ENCODE data around the gene SLC16A13. TPM values are rescaled to one million over a fixed set of nuclear protein-coding genes. Genes with fewer than 3 reads are reported as not detected.

SLC16A13 gene
- total RNA-seq, 1 donor from 2014 or later = 10.1 TPM

GRCh38 chr17:7068268-7068667 is 32.5 kb downstream of the SLC16A13 start:
- Histone ChIP-seq H3K27ac (no peak overlapping the region), H3K4me3 (no peak overlapping the region), H3K4me1 (no peaks in the 10 kb centered on the region), H3K9me3 (no peaks in the 10 kb centered on the region), H3K27me3 (peaks cover 10% of the 10 kb centered on the region), H3K36me3 (no peaks in the 10 kb centered on the region)
- DNase-seq (no peak), ATAC-seq (no peak)
- TF ChIP-seq CTCF (IDR thresholded peaks at IDR 0.05) = no peak
- intact Hi-C loops (cut with DNase I) = no loop called here

GRCh38 chr17:7070712-7071111 is 34.9 kb downstream of the SLC16A13 start:
- H3K9me3 ChIP-seq = no peaks in the 10 kb centered on the region
- no peak for ATAC-seq
- peaks cover 1% of the 10 kb centered on the region for H3K27me3 ChIP-seq
- TF ChIP-seq CTCF (IDR thresholded peaks at IDR 0.05) = no peak
- no peaks in the 10 kb centered on the region for H3K36me3 ChIP-seq
- no peak overlapping the region for H3K4me3 ChIP-seq
- H3K27ac ChIP-seq = no peak overlapping the region
- no peak for DNase-seq
- no peaks in the 10 kb centered on the region for H3K4me1 ChIP-seq
- intact Hi-C loops (cut with DNase I) = no loop called here

GRCh38 chr17:7072406-7072805 is 36.6 kb downstream of the SLC16A13 start:
- Histone ChIP-seq H3K27me3 (no peaks in the 10 kb centered on the region), H3K36me3 (no peaks in the 10 kb centered on the region), H3K4me3 (no peak overlapping the region), H3K4me1 (no peaks in the 10 kb centered on the region), H3K27ac (no peak overlapping the region), H3K9me3 (no peaks in the 10 kb centered on the region)
- no peak for ATAC-seq
- no peak for TF ChIP-seq CTCF (IDR thresholded peaks at IDR 0.05)
- intact Hi-C loops (cut with DNase I) = no loop called here
- DNase-seq = no peak

- no peak overlapping the region for H3K27ac ChIP-seq
- no peaks in the 10 kb centered on the region for H3K9me3 ChIP-seq
- ATAC-seq (no peak), DNase-seq (no peak)
- no peak overlapping the region for H3K4me3 ChIP-seq
- H3K4me1 ChIP-seq = no peaks in the 10 kb centered on the region
- TF ChIP-seq CTCF (IDR thresholded peaks at IDR 0.05) = no peak
- H3K27me3 ChIP-seq = no peaks in the 10 kb centered on the region
- H3K36me3 ChIP-seq = no peaks in the 10 kb centered on the region
- intact Hi-C loops (cut with DNase I) = no loop called here
Measured at GRCh38 chr17:7074931-7075330, 39.1 kb downstream of the SLC16A13 start.

GRCh38 chr17:7077911-7078546 is 42.2 kb downstream of the SLC16A13 start:
- H3K27ac ChIP-seq = no peak overlapping the region
- no peak for ATAC-seq
- H3K27me3 ChIP-seq = no peaks in the 10 kb centered on the region
- no peak overlapping the region for H3K4me3 ChIP-seq
- H3K4me1 ChIP-seq = peaks cover 4% of the 10 kb centered on the region
- H3K9me3 ChIP-seq = no peaks in the 10 kb centered on the region
- H3K36me3 ChIP-seq = no peaks in the 10 kb centered on the region
- no peak for TF ChIP-seq CTCF (IDR thresholded peaks at IDR 0.05)
- intact Hi-C loops (cut with DNase I) = no loop called here
- no peak for DNase-seq

- DNase-seq (no peak), ATAC-seq (no peak)
- Histone ChIP-seq H3K9me3 (no peaks in the 10 kb centered on the region), H3K27me3 (no peaks in the 10 kb centered on the region), H3K4me3 (no peak overlapping the region), H3K36me3 (no peaks in the 10 kb centered on the region), H3K27ac (no peak overlapping the region), H3K4me1 (peaks cover 4% of the 10 kb centered on the region)
- intact Hi-C loops (cut with DNase I) = no loop called here
- no peak for TF ChIP-seq CTCF (IDR thresholded peaks at IDR 0.05)
Measured at GRCh38 chr17:7078711-7079110, 42.9 kb downstream of the SLC16A13 start.

Measured in upper lobe of right lung (tissue), 1 donor.